Osteoblast (primary cell): ENCODE results near the gene MUC5AC. TPM values are rescaled to one million over a fixed set of nuclear protein-coding genes. Genes with fewer than 3 reads are reported as not detected.
"Not testable (repeated sequence)": the region's sequence is repeated elsewhere in the genome, so short reads cannot be mapped to it uniquely, and the experiment has no call there.

Experiments
- DNase-seq: peaks from one replicate; pipeline ENCODE4 v3.0.0; 2011; ENCODE audit warnings: low spot score, mixed read lengths; ENCODE audit not compliant: insufficient read length; ENCODE audit errors: missing footprints
- H2AFZ ChIP-seq: 2 replicates; pipeline ENCODE4 v1.6.0; 2011; ENCODE audit warnings: mild to moderate bottlenecking, low read length
- H3K27ac ChIP-seq: 2 replicates; pipeline ENCODE4 v1.5.1; 2011; ENCODE audit warnings: mild to moderate bottlenecking, low read depth, low read length, moderate library complexity
- H3K27me3 ChIP-seq: 2 replicates; pipeline ENCODE4 v1.6.0; 2012; ENCODE audit warnings: mild to moderate bottlenecking, control low read depth, inconsistent platforms, low read length, moderate library complexity; ENCODE audit not compliant: insufficient read depth
- H3K36me3 ChIP-seq: 2 replicates; pipeline ENCODE4 v1.5.1; 2011; ENCODE audit warnings: mild to moderate bottlenecking, low read length, control low read depth, moderate library complexity; ENCODE audit not compliant: insufficient read depth
- H3K4me1 ChIP-seq: 2 replicates; pipeline ENCODE4 v1.5.1; 2011; ENCODE audit warnings: mild to moderate bottlenecking, low read length, control low read depth, moderate library complexity; ENCODE audit not compliant: insufficient read depth
- H3K4me2 ChIP-seq: 2 replicates; pipeline ENCODE4 v1.6.0; 2011; ENCODE audit warnings: mild to moderate bottlenecking, low read length; ENCODE audit not compliant: insufficient read depth
- H3K4me3 ChIP-seq: fragments of 200-600 bp; sonication (generic); 3 replicates; pipeline ENCODE4 v1.5.1; 2012; ENCODE audit warnings: mild to moderate bottlenecking, low read length, inconsistent platforms; ENCODE audit not compliant: insufficient read depth
- H3K79me2 ChIP-seq: 2 replicates; pipeline ENCODE4 v1.6.0; 2012; ENCODE audit warnings: mild to moderate bottlenecking, low read length, control low read depth, inconsistent platforms; ENCODE audit not compliant: insufficient read depth
- H3K9me3 ChIP-seq: 2 replicates; pipeline ENCODE4 v1.5.1; 2011; ENCODE audit warnings: low read depth, low read length, control low read depth
- H4K20me1 ChIP-seq: 2 replicates; pipeline ENCODE4 v1.6.0; 2012; ENCODE audit warnings: mild to moderate bottlenecking, low read length, control low read depth; ENCODE audit not compliant: insufficient read depth
- total RNA-seq: library from RNA; depleted of rRNA; stranded (reverse); fragments of >200 nt; gene quantifications from 2 replicates; pipeline ENCODE4 v1.2.3, GENCODE V29; 2012
- TF ChIP-seq, protein P1 (sequence below): IDR thresholded peaks from 2 replicates; pipeline ENCODE4 v1.5.1; 2011; ENCODE audit warnings: mild to moderate bottlenecking, low read depth, low read length, moderate library complexity; ENCODE audit errors: extremely low read depth

MUC5AC gene
- total RNA-seq, 1 donor, result not detected

DNA sequence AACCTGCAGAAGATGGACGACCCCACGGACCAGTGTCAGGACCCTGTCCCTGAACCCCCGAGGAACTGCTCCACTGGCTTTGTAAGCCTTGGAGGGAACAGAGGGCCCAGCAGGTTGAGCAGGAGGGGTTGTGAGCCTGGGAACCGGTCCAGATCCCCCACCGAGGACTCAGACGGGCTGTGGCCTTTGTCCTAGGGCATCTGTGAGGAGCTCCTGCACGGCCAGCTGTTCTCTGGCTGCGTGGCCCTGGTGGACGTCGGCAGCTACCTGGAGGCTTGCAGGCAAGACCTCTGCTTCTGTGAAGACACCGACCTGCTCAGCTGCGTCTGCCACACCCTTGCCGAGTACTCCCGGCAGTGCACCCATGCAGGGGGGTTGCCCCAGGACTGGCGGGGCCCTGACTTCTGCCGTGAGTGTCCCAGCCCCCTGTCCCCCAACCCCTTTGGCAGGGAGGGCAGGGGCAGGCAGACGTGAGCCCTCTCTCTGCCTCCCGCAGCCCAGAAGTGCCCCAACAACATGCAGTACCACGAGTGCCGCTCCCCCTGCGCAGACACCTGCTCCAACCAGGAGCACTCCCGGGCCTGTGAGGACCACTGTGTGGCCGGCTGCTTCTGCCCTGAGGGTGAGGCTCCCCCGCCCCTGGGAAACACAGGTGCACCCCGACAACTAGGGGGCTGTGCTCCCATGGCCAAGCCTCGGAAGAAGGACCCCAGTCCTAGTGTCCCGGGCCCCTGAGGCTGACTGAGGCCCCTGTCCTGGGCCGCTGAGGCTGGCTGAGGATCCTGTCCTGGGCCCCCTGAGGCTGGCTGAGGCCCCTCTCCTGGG, 6.4 kb downstream of the MUC5AC start:
- Histone ChIP-seq H3K4me3 (no peak overlapping the region), H3K9me3 (no peaks in the 10 kb centered on the region), H3K27me3 (no peaks in the 10 kb centered on the region), H3K4me1 (no peaks in the 10 kb centered on the region), H3K27ac (no peak overlapping the region), H3K4me2 (no peak overlapping the region), H3K36me3 (no peaks in the 10 kb centered on the region), H4K20me1 (no peaks in the 10 kb centered on the region), H3K79me2 (no peaks in the 10 kb centered on the region), H2AFZ (no peak overlapping the region)
- DNase-seq, result peak; percentile 87
- TF ChIP-seq, protein P1, sequence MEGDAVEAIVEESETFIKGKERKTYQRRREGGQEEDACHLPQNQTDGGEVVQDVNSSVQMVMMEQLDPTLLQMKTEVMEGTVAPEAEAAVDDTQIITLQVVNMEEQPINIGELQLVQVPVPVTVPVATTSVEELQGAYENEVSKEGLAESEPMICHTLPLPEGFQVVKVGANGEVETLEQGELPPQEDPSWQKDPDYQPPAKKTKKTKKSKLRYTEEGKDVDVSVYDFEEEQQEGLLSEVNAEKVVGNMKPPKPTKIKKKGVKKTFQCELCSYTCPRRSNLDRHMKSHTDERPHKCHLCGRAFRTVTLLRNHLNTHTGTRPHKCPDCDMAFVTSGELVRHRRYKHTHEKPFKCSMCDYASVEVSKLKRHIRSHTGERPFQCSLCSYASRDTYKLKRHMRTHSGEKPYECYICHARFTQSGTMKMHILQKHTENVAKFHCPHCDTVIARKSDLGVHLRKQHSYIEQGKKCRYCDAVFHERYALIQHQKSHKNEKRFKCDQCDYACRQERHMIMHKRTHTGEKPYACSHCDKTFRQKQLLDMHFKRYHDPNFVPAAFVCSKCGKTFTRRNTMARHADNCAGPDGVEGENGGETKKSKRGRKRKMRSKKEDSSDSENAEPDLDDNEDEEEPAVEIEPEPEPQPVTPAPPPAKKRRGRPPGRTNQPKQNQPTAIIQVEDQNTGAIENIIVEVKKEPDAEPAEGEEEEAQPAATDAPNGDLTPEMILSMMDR, result no peak

DNA sequence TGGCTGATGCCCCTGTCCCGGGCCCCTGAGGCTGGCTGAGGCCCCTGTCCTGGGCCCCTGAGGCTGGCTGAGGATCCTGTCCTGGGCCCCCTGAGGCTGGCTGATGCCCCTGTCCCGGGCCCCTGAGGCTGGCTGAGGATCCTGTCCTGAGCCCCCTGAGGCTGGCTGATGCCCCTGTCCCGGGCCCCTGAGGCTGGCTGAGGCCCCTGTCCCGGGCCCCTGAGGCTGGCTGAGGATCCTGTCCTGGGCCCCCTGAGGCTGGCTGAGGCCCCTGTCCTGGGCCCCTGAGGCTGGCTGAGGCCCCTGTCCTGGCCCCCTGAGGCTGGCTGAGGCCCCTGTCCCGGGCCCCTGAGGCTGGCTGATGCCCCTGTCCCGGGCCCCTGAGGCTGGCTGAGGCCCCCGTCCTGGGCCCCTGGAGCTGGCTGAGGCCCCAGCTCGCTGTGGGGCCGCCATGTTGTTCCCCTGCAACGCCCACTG, 7.1 kb downstream of the MUC5AC start:
- H3K4me2 ChIP-seq, H3K9me3 ChIP-seq, H3K36me3 ChIP-seq, H3K27ac ChIP-seq, H3K79me2 ChIP-seq, H3K4me3 ChIP-seq, H4K20me1 ChIP-seq, H3K4me1 ChIP-seq, H3K27me3 ChIP-seq, DNase-seq, H2AFZ ChIP-seq: not testable (repeated sequence)

DNA sequence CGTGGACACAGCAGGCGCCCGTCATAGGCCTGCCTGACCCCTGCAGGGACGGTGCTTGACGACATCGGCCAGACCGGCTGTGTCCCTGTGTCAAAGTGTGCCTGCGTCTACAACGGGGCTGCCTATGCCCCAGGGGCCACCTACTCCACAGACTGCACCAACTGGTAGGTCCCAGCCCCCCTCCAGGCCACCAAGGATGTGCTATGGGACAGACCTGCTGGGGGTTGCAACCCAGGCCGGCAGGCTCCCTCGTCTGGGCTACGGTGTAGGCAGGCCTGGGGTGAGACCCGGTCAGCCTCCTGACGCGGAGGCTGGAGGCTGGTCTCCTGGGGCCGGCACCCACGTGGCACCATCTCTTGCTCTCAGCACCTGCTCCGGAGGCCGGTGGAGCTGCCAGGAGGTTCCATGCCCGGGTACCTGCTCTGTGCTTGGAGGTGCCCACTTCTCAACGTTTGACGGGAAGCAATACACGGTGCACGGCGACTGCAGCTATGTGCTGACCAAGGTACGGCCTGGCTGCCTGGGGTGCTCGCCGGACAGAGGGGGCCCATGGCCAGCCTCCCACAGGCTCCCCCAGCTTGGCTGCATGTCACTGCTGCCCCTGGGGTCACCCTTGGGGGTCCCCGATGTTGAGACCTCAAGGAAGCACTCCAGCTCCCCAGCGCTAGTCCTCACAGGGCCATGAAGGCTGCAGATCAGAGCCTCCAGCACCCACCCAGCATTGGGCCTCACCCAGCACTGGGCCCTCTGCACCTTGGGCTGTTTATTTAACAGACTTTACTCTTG, 7.7 kb downstream of the MUC5AC start:
- H3K27ac ChIP-seq, result no peak overlapping the region
- no peak overlapping the region for H3K4me2 ChIP-seq
- H3K4me1 ChIP-seq, result no peaks in the 10 kb centered on the region
- no peaks in the 10 kb centered on the region for H3K79me2 ChIP-seq
- TF ChIP-seq, protein P1, result no peak
- H3K27me3 ChIP-seq, result no peaks in the 10 kb centered on the region
- no peaks in the 10 kb centered on the region for H3K9me3 ChIP-seq
- H3K4me3 ChIP-seq, result no peak overlapping the region
- no peak overlapping the region for H2AFZ ChIP-seq
- peak; percentile 69 for DNase-seq
- no peaks in the 10 kb centered on the region for H4K20me1 ChIP-seq
- H3K36me3 ChIP-seq, result no peaks in the 10 kb centered on the region

DNA sequence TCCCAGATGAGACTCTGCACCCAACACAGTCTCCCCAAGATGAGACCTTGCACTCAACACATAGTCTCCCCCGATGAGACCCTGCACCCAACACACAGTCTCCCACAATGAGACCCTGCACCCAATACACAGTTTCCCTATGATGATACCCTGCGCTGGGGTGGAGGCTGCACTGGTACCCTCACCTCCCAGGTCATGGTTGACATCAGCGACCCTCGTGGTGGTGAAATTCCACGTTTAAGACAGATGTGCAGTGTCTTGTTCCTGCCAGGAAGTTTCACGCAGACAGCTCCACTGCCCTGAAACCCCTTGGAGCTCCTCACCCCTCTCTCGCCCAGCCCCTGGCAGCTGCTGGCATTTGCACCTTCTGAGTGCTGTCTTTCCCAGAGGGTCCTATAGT, 9.5 kb downstream of the MUC5AC start:
- no peaks in the 10 kb centered on the region for H4K20me1 ChIP-seq
- H3K9me3 ChIP-seq, result no peaks in the 10 kb centered on the region
- no peaks in the 10 kb centered on the region for H3K4me1 ChIP-seq
- TF ChIP-seq, protein P1, result no peak
- no peaks in the 10 kb centered on the region for H3K79me2 ChIP-seq
- no peak for DNase-seq
- H3K4me3 ChIP-seq, result no peak overlapping the region
- no peak overlapping the region for H3K27ac ChIP-seq
- no peaks in the 10 kb centered on the region for H3K36me3 ChIP-seq
- H3K27me3 ChIP-seq, result no peaks in the 10 kb centered on the region
- H3K4me2 ChIP-seq, result no peak overlapping the region
- no peak overlapping the region for H2AFZ ChIP-seq
